ENCODE results near the gene ARHGDIA.

- TF ChIP-seq CTCF (IDR thresholded peaks at IDR 0.05) (no peak), POLR2A (IDR thresholded peaks at IDR 0.05) (no peak)
Measured at GRCh38 chr17:81908793-81909192, 37.7 kb upstream of the ARHGDIA start.
